WERI-Rb-1 (cell line): ENCODE data around the gene BRSK2.

ENCODE experiments used
- DNase-seq: peaks from one replicate; pipeline ENCODE4 v3.0.0-alpha.2; 2020
- H3K27ac ChIP-seq: fragments of 250-450 bp; sonication (Bioruptor Pico); 2 replicates; pipeline ENCODE4 v1.5.1; 2020; ENCODE audit warnings: mild to moderate bottlenecking, moderate library complexity
- H3K27me3 ChIP-seq: fragments of 250-450 bp; sonication (Bioruptor Pico); 2 replicates; pipeline ENCODE4 v1.5.1; 2021; ENCODE audit warnings: mild to moderate bottlenecking, low read depth, moderate library complexity; ENCODE audit not compliant: insufficient read depth, severe bottlenecking
- H3K36me3 ChIP-seq: fragments of 250-450 bp; sonication (Bioruptor Pico); 2 replicates; pipeline ENCODE4 v1.5.1; 2020; ENCODE audit warnings: mild to moderate bottlenecking, moderate library complexity
- H3K4me3 ChIP-seq: 2 replicates; pipeline ENCODE4 v1.5.1; 2011; ENCODE audit warnings: low read depth, mild to moderate bottlenecking, control low read depth, low read length
- H3K9me3 ChIP-seq: fragments of 250-450 bp; sonication (Bioruptor Pico); 2 replicates; pipeline ENCODE4 v1.5.1; 2021; ENCODE audit warnings: mild to moderate bottlenecking, moderate library complexity; ENCODE audit not compliant: severe bottlenecking
- CTCF ChIP-seq: IDR thresholded peaks from 2 replicates; pipeline ENCODE4 v1.5.1; 2011; ENCODE audit warnings: low read depth, mild to moderate bottlenecking, control low read depth, inconsistent platforms, low read length

Gene BRSK2

GRCh38 chr11:1387961-1388762 is 1.6 kb upstream of the BRSK2 start:
- Histone ChIP-seq H3K27ac (no peak overlapping the region), H3K4me3 (peak overlapping the region; percentile 64), H3K27me3 (no peaks in the 10 kb centered on the region), H3K36me3 (peaks cover 7% of the 10 kb centered on the region), H3K9me3 (no peaks in the 10 kb centered on the region)
- peak; percentile 86 for TF ChIP-seq CTCF
- peak; percentile 79 for DNase-seq

DNA sequence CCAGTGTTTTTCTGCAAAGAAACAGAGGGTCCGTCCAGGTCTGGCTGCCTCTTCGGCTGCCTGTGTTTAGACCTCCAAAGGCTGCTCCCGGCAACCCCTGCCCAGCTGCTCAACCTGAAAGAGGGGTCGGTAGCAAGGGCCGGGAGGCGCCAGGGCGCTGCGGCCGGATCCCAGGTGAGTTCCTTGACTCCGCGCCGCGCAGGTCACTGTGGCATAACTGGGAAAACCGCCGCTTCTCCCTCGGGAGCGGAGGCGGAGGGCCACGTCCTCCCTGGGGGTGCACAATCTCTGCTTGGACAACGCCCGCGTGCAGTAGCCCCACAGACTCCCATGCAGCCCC is 1.0 kb upstream of the BRSK2 start:
- TF ChIP-seq CTCF = no peak
- H3K27ac ChIP-seq = no peak overlapping the region; the same call in 1 of the 2 replicates
- no peaks in the 10 kb centered on the region for H3K27me3 ChIP-seq
- peak overlapping the region; percentile 64 for H3K4me3 ChIP-seq
- no peak for DNase-seq
- peaks cover 7% of the 10 kb centered on the region for H3K36me3 ChIP-seq
- no peaks in the 10 kb centered on the region for H3K9me3 ChIP-seq

DNA sequence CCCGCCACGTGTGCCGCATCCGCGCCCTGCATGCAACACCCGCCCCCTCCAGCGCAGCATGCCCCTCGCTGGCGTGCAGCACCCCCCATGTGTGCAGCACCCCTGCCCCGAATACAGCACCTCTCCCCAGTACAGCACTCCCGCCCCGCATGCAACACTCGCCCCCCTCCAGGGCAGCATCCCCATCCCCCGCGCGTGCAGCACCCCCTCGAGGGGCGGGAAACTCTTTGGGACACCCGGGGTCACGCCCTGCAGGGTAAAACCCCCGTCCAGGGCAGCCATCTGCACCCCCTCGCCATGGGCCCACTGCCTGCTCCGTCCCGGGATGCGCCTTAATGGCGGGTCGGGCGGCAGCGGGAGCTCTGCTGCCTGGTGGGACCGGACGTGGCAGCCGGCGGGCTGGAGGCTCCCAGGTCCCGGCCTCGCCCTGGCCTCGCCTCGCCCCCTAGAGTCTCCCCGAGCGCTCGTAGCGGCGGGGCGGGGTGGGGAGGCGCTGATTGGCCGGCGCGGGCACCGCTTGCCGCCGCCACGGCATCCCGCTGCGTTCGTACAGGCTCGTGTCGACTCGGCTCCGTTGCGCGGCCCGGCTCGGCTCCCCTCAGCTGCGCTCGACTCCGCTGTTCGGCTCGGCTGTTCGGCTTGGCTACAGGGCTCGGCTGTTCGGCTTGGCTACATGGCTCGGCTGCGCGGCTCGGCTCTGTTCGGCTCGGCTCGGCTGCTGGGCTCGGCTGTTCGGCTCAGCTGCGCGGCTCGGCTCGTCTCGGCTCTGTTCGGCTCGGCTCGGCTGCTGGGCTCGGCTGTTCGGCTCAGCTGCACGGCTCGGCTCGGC is 417 bp upstream of the BRSK2 start:
- peak overlapping the region; percentile 64 for H3K4me3 ChIP-seq
- H3K27ac ChIP-seq = peak overlapping the region; percentile 77
- peak; percentile 98 for DNase-seq
- no peaks in the 10 kb centered on the region for H3K27me3 ChIP-seq
- no peaks in the 10 kb centered on the region for H3K9me3 ChIP-seq
- peaks cover 7% of the 10 kb centered on the region for H3K36me3 ChIP-seq
- TF ChIP-seq CTCF = peak; percentile 20; the same call in 1 of the 2 replicates

DNA sequence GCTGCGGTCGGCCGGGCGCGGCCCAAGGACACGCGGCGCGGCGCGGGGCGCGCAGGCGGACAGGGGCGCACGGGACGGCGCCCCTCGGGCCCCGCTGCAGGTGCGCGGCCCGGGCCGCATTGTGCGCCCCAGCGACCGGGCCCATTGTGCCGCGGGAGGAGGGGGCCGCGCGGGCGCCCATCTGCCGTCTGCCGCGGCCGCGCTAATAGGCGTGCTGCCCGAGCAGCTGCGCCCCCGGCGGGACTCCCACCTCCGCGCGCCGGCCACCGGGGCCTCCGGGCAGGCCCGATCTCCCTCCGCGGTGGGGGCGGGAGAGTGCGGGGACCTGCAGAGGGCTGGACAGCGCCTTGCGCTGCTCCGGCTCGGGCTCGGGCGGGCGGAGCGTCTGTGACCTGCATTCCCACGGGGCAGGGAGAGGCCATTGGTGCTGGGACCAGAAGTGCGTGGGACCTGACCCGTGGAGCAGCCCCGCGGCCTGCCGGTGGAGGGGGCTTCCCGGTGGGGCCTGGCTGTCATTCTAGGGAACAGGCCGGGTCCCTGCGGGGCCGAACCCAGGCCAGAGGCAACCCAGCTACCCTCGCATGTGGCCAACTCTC is 933 bp downstream of the BRSK2 start:
- H3K4me3 ChIP-seq = peak overlapping the region; percentile 79
- H3K36me3 ChIP-seq = peaks cover 7% of the 10 kb centered on the region
- no peaks in the 10 kb centered on the region for H3K27me3 ChIP-seq
- H3K27ac ChIP-seq = peak overlapping the region; percentile 71
- peak; percentile 38 for DNase-seq
- H3K9me3 ChIP-seq = no peaks in the 10 kb centered on the region
- TF ChIP-seq CTCF = no peak

GRCh38 chr11:1391165-1392075 is 1.7 kb downstream of the BRSK2 start:
- peaks cover 7% of the 10 kb centered on the region for H3K36me3 ChIP-seq
- peak overlapping the region; percentile 79 for H3K4me3 ChIP-seq
- TF ChIP-seq CTCF = no peak
- H3K27me3 ChIP-seq = no peaks in the 10 kb centered on the region
- no peaks in the 10 kb centered on the region for H3K9me3 ChIP-seq
- peak overlapping the region; percentile 71 for H3K27ac ChIP-seq
- peak; percentile 73 for DNase-seq
